ENCODE data around the gene TMEM117. TPM values are rescaled to one million over a fixed set of nuclear protein-coding genes. Genes with fewer than 3 reads are reported as not detected.
"Not testable (repeated sequence)": the region's sequence is repeated elsewhere in the genome, so short reads cannot be mapped to it uniquely, and the experiment has no call there.

TMEM117 gene
- total RNA-seq, 6 experiments from 2014 or later = 2.4 to 15.3 (median 3.1) TPM

DNA sequence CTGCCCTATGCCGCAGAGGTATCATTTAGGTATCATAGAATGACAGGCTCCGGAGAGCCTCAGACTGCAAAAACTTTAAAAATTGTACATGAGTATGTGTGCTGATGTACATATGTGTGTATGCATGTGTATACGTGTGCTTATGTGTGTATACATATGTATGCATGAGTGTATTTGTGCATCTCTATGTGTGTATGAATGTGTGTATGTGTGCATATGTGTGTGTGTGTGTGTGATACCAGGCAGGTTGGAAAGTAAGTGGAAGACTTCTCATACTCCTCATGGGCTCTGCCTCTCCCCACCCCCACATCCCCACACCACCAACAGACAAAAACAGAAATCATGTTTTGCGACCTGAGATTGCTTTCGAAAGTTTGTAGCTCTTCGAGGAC lies 621 bp upstream of the TMEM117 start:
- H3K9me3 ChIP-seq = no peaks in the 10 kb centered on the region
- no peaks in the 10 kb centered on the region for H3K36me3 ChIP-seq
- H3K27me3 ChIP-seq = no peaks in the 10 kb centered on the region
- TF ChIP-seq, protein P1, sequence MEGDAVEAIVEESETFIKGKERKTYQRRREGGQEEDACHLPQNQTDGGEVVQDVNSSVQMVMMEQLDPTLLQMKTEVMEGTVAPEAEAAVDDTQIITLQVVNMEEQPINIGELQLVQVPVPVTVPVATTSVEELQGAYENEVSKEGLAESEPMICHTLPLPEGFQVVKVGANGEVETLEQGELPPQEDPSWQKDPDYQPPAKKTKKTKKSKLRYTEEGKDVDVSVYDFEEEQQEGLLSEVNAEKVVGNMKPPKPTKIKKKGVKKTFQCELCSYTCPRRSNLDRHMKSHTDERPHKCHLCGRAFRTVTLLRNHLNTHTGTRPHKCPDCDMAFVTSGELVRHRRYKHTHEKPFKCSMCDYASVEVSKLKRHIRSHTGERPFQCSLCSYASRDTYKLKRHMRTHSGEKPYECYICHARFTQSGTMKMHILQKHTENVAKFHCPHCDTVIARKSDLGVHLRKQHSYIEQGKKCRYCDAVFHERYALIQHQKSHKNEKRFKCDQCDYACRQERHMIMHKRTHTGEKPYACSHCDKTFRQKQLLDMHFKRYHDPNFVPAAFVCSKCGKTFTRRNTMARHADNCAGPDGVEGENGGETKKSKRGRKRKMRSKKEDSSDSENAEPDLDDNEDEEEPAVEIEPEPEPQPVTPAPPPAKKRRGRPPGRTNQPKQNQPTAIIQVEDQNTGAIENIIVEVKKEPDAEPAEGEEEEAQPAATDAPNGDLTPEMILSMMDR (IDR thresholded peaks at IDR 0.05) = no peak
- TF ChIP-seq POLR2A (IDR thresholded peaks at IDR 0.05) = no peak
- ATAC-seq (peak in 3 of 4 donors; percentile 4 to 9 (median 5)), DNase-seq (no peak)
- 47% methylated on average over 5 of the region's 6 CpGs for WGBS (ENCODE audit: insufficient coverage, low coverage, low lambda C conversion rate, missing lambda C conversion rate)
- intact Hi-C loops (cut with DNase I) = no loop called here
- H3K4me1 ChIP-seq = peaks cover 0 to 17% (median 1%) of the 10 kb centered on the region in 4 donors
- peak overlapping the region; percentile 90 to 96 (median 92) for H3K27ac ChIP-seq
- peak overlapping the region; percentile 70 to 85 (median 76) for H3K4me3 ChIP-seq

DNA sequence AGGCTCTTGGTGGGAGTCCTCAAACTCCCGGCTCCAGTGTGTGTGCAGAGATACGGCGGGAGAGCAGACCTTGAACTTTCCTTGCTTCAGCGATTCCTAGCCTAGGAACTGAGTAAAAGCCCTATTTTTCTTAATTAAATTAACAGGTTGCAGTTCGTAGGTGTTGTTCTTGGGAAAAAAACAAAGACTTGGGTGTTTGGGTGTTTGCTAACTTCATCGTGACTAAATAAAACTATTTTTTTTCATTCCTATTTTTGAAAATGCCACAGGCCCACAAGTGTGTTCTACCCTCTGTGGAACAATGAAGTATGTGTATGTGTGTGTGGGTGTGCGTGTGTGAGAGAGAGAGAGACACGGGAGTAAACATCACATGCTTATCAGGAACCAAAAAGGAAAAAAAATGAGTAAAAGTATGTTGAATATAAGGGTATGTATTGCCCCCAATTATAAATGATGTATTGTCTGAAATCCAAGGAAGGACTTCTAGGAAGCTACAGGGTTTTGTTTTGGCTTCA lies 651 bp downstream of the TMEM117 start:
- ATAC-seq (peak; percentile 48 to 70 (median 54)), DNase-seq (no peak)
- intact Hi-C loops (cut with DNase I) = no loop called here
- Histone ChIP-seq H3K27me3 (no peaks in the 10 kb centered on the region), H3K36me3 (no peaks in the 10 kb centered on the region), H3K27ac (peak overlapping the region; percentile 90 to 96 (median 92)), H3K9me3 (no peaks in the 10 kb centered on the region), H3K4me3 (peak overlapping the region; percentile 70 to 85 (median 76)), H3K4me1 (peaks cover 0 to 17% (median 1%) of the 10 kb centered on the region in 4 donors)
- TF ChIP-seq, protein P1 (IDR thresholded peaks at IDR 0.05) = no peak
- no peak for TF ChIP-seq POLR2A (IDR thresholded peaks at IDR 0.05)
- WGBS (ENCODE audit: insufficient coverage, low coverage, low lambda C conversion rate, missing lambda C conversion rate) = 0% methylated on average over 8 of the region's 8 CpGs

DNA sequence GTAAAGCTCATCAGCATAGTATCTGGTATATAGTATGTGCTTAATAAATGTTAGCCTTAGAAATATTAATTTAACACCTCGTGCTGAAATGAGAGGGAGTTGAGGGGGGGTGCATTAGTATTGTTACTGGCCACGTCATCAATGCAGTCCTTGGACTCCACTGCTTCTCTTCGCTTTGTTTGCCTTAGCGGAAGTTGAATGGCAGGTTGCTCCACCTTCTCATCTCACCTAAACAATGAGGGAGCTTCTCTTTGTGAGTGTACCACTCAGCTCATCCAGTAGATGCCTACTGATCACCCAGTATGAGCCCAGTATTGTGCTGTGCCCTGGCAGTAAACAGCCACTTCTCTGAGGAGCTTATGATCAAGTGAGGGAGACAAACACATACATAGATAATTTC lies 4.5 kb downstream of the TMEM117 start:
- Histone ChIP-seq H3K36me3 (peaks cover 0 to 4% (median 0%) of the 10 kb centered on the region in 4 donors), H3K4me1 (peaks cover 0 to 15% (median 0%) of the 10 kb centered on the region in 4 donors), H3K27me3 (no peaks in the 10 kb centered on the region), H3K27ac (no peak overlapping the region), H3K9me3 (no peaks in the 10 kb centered on the region), H3K4me3 (no peak overlapping the region)
- DNase-seq (no peak), ATAC-seq (no peak)
- TF ChIP-seq, protein P1 (IDR thresholded peaks at IDR 0.05) = no peak
- no peak for TF ChIP-seq POLR2A (IDR thresholded peaks at IDR 0.05)
- intact Hi-C loops (cut with DNase I) = no loop called here
- 90% methylated on average over 4 of the region's 4 CpGs for WGBS (ENCODE audit: insufficient coverage, low coverage, low lambda C conversion rate, missing lambda C conversion rate)

DNA sequence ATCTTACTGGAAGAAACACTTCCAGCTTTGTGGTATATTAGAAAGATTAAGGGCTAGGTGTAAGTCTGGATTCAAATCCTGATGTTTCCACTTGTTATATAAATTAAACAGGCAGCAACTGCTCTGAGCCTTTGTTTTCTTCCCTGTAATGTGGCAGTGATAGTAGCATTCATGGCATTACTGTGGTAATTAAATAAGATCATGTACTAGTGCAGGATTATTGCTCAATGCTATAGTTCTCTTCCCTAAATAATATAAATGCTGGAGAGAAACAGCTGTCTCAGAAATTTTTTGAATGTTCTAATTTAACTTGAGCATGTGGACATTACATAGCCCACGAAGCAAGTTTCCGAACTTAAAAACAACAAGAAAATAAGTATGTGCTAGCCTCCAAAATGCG lies 5.4 kb downstream of the TMEM117 start:
- H3K27me3 ChIP-seq = no peaks in the 10 kb centered on the region
- ATAC-seq = no peak
- no peak overlapping the region for H3K27ac ChIP-seq
- intact Hi-C loops (cut with DNase I) = no loop called here
- H3K4me3 ChIP-seq = no peak overlapping the region
- 58% methylated on average over 3 of the region's 3 CpGs for WGBS (ENCODE audit: insufficient coverage, low coverage, low lambda C conversion rate, missing lambda C conversion rate)
- DNase-seq = no peak
- TF ChIP-seq POLR2A (IDR thresholded peaks at IDR 0.05) = no peak
- peaks cover 0 to 4% (median 0%) of the 10 kb centered on the region in 4 donors for H3K36me3 ChIP-seq
- no peaks in the 10 kb centered on the region for H3K9me3 ChIP-seq
- H3K4me1 ChIP-seq = peaks cover 0 to 13% (median 0%) of the 10 kb centered on the region in 4 donors

DNA sequence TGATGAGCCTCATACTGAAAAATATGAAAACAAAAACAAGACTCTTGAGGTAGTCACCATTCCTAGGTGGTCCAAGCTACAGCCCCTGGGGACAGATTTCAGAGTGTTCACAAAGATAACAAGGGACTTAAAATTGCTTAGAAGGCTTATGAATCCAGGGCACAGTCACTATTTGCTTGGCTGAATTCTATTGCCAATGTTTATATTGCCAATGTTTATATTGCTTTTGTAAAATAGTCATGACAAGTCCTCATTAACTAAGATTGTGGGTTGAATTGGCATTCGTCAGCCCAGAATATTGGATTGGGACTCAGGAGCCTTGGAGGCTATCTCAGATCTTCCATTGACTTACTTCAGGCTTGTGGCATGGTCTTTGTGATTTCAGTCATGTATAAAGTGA lies 6.4 kb downstream of the TMEM117 start:
- TF ChIP-seq, protein P1 (IDR thresholded peaks at IDR 0.05) = no peak
- TF ChIP-seq POLR2A (IDR thresholded peaks at IDR 0.05) = no peak
- 83% methylated on average over 1 of the region's 1 CpG for WGBS (ENCODE audit: insufficient coverage, low coverage, low lambda C conversion rate, missing lambda C conversion rate)
- DNase-seq (no peak), ATAC-seq (no peak)
- Histone ChIP-seq H3K27ac (no peak overlapping the region), H3K9me3 (no peaks in the 10 kb centered on the region), H3K27me3 (no peaks in the 10 kb centered on the region), H3K4me3 (no peak overlapping the region), H3K4me1 (peaks cover 0 to 6% (median 0%) of the 10 kb centered on the region in 4 donors), H3K36me3 (peaks cover 0 to 4% (median 0%) of the 10 kb centered on the region in 4 donors)
- intact Hi-C loops (cut with DNase I) = no loop called here

DNA sequence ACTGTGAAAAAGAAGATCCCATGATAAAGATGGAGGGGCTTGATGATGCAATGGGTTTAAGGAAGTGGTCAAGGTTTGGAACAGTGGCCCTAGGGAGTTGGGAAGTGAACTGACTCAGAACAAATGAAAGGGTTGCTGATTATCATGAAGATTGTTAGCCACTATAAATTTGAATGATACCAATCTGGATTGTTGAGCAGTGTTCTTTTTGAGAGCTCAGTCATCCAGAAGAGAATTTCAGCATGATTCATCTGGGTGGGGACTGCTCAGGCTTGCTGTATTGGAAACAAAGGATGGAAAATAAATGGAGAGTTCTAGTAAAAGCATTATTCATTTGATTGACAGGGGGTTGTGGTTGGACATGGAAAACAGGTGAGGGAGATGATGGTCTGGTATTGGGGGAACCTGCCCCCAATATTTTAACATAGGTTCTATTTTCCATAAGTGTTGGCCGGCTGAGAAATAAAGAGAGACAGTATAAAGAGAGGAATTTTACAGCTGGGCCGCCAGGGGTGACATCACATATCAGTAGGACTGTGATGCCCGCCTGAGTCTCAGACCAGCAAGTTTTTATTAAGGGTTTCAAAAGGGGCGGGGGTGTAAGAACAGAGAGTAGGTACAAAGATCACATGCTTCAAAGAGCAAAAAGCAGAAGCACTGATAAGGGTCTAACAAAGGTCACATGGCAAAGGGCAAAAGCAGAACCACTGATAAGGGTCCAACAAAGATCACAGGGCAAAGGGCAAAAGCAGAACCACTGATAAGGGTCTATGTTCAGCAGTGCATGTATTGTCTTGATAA lies 11.7 kb downstream of the TMEM117 start:
- 41% methylated on average over 3 of the region's 4 CpGs for WGBS (ENCODE audit: insufficient coverage, low coverage, low lambda C conversion rate, missing lambda C conversion rate)
- ATAC-seq; intact Hi-C loops (cut with DNase I): not testable (repeated sequence)

More for the DNA sequence above, 11.7 kb downstream of the TMEM117 start:
- not testable (repeated sequence) for H3K27ac ChIP-seq, H3K27me3 ChIP-seq, H3K36me3 ChIP-seq, H3K4me3 ChIP-seq, DNase-seq, H3K4me1 ChIP-seq, H3K9me3 ChIP-seq
